Ishikawa (cell line): ENCODE measurements around the gene RAP1GAP.

Experiments used
- CEBPB ChIP-seq: IDR thresholded peaks from 2 replicates; pipeline ENCODE4 v1.6.1; 2012
- CREB1 ChIP-seq: IDR thresholded peaks from 2 replicates; pipeline ENCODE4 v1.6.1; 2012; ENCODE audit warnings: low read depth
- FOXM1 ChIP-seq: IDR thresholded peaks from 2 replicates; pipeline ENCODE4 v1.6.1; 2012; ENCODE audit warnings: low read depth, borderline replicate concordance
- MAX ChIP-seq: IDR thresholded peaks from 2 replicates; pipeline ENCODE4 v1.6.1; 2012
- NFIC ChIP-seq: IDR thresholded peaks from 2 replicates; pipeline ENCODE4 v1.6.1; 2012
- TAF1 ChIP-seq: IDR thresholded peaks from 2 replicates; pipeline ENCODE4 v1.6.1; 2012; ENCODE audit warnings: low read depth, mild to moderate bottlenecking
- YY1 ChIP-seq: IDR thresholded peaks from 2 replicates; pipeline ENCODE4 v1.6.1; 2012; ENCODE audit warnings: low read depth
- TF ChIP-seq, protein P1 (sequence below): IDR thresholded peaks from 2 replicates; pipeline ENCODE4 v1.6.1; 2012
- TF ChIP-seq, protein P2 (sequence below): IDR thresholded peaks from 2 replicates; pipeline ENCODE4 v1.6.1; 2012; ENCODE audit warnings: low read depth, mild to moderate bottlenecking

DNA sequence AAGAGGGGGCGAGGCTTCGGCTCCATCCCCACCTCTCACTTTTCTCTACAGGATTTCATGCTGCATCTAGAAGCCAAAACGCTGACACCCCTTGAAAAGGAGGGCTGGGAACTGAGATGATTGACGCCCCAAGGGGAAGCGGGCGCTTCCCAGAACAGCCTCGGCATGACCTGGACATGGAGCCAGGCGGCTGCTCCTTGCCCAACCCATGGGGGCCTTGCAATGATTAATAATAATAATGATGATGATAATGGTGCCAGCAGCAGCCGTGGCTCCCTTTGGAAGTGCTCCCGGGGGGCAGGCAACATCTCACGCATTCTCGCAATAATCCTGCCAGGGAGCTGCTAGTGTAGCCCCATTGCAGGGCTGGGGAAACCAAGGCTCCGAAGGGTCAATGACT, 78.2 kb downstream of the RAP1GAP start:
- TF ChIP-seq TAF1 (no peak), YY1 (no peak), CREB1 (no peak), MAX (no peak), FOXM1 (no peak), CEBPB (no peak), NFIC (no peak)
- TF ChIP-seq, protein P1, sequence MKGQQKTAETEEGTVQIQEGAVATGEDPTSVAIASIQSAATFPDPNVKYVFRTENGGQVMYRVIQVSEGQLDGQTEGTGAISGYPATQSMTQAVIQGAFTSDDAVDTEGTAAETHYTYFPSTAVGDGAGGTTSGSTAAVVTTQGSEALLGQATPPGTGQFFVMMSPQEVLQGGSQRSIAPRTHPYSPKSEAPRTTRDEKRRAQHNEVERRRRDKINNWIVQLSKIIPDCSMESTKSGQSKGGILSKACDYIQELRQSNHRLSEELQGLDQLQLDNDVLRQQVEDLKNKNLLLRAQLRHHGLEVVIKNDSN, result no peak
- TF ChIP-seq, protein P2, sequence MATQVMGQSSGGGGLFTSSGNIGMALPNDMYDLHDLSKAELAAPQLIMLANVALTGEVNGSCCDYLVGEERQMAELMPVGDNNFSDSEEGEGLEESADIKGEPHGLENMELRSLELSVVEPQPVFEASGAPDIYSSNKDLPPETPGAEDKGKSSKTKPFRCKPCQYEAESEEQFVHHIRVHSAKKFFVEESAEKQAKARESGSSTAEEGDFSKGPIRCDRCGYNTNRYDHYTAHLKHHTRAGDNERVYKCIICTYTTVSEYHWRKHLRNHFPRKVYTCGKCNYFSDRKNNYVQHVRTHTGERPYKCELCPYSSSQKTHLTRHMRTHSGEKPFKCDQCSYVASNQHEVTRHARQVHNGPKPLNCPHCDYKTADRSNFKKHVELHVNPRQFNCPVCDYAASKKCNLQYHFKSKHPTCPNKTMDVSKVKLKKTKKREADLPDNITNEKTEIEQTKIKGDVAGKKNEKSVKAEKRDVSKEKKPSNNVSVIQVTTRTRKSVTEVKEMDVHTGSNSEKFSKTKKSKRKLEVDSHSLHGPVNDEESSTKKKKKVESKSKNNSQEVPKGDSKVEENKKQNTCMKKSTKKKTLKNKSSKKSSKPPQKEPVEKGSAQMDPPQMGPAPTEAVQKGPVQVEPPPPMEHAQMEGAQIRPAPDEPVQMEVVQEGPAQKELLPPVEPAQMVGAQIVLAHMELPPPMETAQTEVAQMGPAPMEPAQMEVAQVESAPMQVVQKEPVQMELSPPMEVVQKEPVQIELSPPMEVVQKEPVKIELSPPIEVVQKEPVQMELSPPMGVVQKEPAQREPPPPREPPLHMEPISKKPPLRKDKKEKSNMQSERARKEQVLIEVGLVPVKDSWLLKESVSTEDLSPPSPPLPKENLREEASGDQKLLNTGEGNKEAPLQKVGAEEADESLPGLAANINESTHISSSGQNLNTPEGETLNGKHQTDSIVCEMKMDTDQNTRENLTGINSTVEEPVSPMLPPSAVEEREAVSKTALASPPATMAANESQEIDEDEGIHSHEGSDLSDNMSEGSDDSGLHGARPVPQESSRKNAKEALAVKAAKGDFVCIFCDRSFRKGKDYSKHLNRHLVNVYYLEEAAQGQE, result no peak
